H9 (cell line): ENCODE data around the gene SNCA. TPM values are rescaled to one million over a fixed set of nuclear protein-coding genes. Genes with fewer than 3 reads are reported as not detected.

Source experiments
- DNase-seq: peaks from one replicate; pipeline ENCODE4 v3.0.0-alpha.2; 2017
- H2AFZ ChIP-seq: one replicate; pipeline ENCODE4 v1.6.1; 2013; ENCODE audit warnings: mild to moderate bottlenecking, low read length, control low read depth, moderate library complexity
- H2AK5ac ChIP-seq: 2 replicates; pipeline ENCODE4 v1.6.1; 2013; ENCODE audit warnings: low read length, control low read depth, mixed read lengths; ENCODE audit not compliant: insufficient read length
- H2BK120ac ChIP-seq: one replicate; pipeline ENCODE4 v1.6.1; 2013; ENCODE audit warnings: low read depth, mild to moderate bottlenecking, low read length, control low read depth, inconsistent platforms; ENCODE audit not compliant: poor library complexity, severe bottlenecking
- H2BK12ac ChIP-seq: 2 replicates; pipeline ENCODE4 v1.6.1; 2013; ENCODE audit warnings: low read length, control low read depth, mixed read lengths, low read depth; ENCODE audit not compliant: insufficient read length
- H2BK15ac ChIP-seq: 2 replicates; pipeline ENCODE4 v1.6.1; 2013; ENCODE audit warnings: low read depth, low read length, control low read depth
- H2BK20ac ChIP-seq: one replicate; pipeline ENCODE4 v1.6.1; 2013; ENCODE audit warnings: low read depth, mild to moderate bottlenecking, low read length, control low read depth, inconsistent platforms; ENCODE audit not compliant: poor library complexity, severe bottlenecking
- H2BK5ac ChIP-seq: 2 replicates; pipeline ENCODE4 v1.6.1; 2013; ENCODE audit warnings: low read length, control low read depth, mixed read lengths; ENCODE audit not compliant: insufficient read length
- H3K14ac ChIP-seq: 2 replicates; pipeline ENCODE4 v1.6.1; 2013; ENCODE audit warnings: low read length, control low read depth; ENCODE audit not compliant: insufficient read depth
- H3K18ac ChIP-seq: 2 replicates; pipeline ENCODE4 v1.6.1; 2013; ENCODE audit warnings: low read depth, mild to moderate bottlenecking, mixed read lengths, low read length, control low read depth; ENCODE audit not compliant: insufficient read length
- H3K23ac ChIP-seq: 2 replicates; pipeline ENCODE4 v1.6.1; 2013; ENCODE audit warnings: low read length, control low read depth, mixed read lengths, low read depth; ENCODE audit not compliant: insufficient read length
- H3K23me2 ChIP-seq: 2 replicates; pipeline ENCODE4 v1.6.1; 2013; ENCODE audit warnings: low read depth, mild to moderate bottlenecking, mixed read lengths, low read length, control low read depth; ENCODE audit not compliant: insufficient read length, poor library complexity, severe bottlenecking
- H3K27ac ChIP-seq: 2 replicates; pipeline ENCODE4 v1.5.1; 2013; ENCODE audit warnings: low read length, control low read depth, mixed read lengths, low read depth; ENCODE audit not compliant: insufficient read length
- H3K27me3 ChIP-seq: 2 replicates; pipeline ENCODE4 v1.6.1; 2013; ENCODE audit warnings: low read length, control low read depth, inconsistent platforms; ENCODE audit not compliant: insufficient read depth
- H3K4ac ChIP-seq: 2 replicates; pipeline ENCODE4 v1.6.1; 2013; ENCODE audit warnings: low read depth, mild to moderate bottlenecking, control low read depth, inconsistent platforms, low read length, moderate library complexity
- H3K4me1 ChIP-seq: 2 replicates; pipeline ENCODE4 v1.6.1; 2013; ENCODE audit warnings: low read length, control low read depth, inconsistent platforms; ENCODE audit not compliant: insufficient read depth
- H3K4me2 ChIP-seq: 2 replicates; pipeline ENCODE4 v1.6.1; 2013; ENCODE audit warnings: low read length, control low read depth, mixed read lengths; ENCODE audit not compliant: insufficient read length, insufficient read depth
- H3K56ac ChIP-seq: 2 replicates; pipeline ENCODE4 v1.6.1; 2013; ENCODE audit warnings: low read depth, mild to moderate bottlenecking, mixed read lengths, low read length, control low read depth; ENCODE audit not compliant: insufficient read length
- H3K79me1 ChIP-seq: 2 replicates; pipeline ENCODE4 v1.6.1; 2013; ENCODE audit warnings: low read depth, mild to moderate bottlenecking, moderate library complexity, low read length, control low read depth, inconsistent platforms; ENCODE audit not compliant: insufficient read depth, poor library complexity, severe bottlenecking
- H3K79me2 ChIP-seq: 2 replicates; pipeline ENCODE4 v1.6.1; 2013; ENCODE audit warnings: low read length, control low read depth, inconsistent platforms; ENCODE audit not compliant: insufficient read depth
- H3K9ac ChIP-seq: 2 replicates; pipeline ENCODE4 v1.6.1; 2013; ENCODE audit warnings: low read length, control low read depth, mixed read lengths; ENCODE audit not compliant: insufficient read length; ENCODE audit errors: extremely low read depth
- H3K9me3 ChIP-seq: one replicate; pipeline ENCODE4 v1.6.1; 2013; ENCODE audit warnings: low read depth, low read length, inconsistent platforms; ENCODE audit not compliant: control insufficient read depth
- H3T11ph ChIP-seq: one replicate; pipeline ENCODE4 v1.6.1; 2013; ENCODE audit warnings: mild to moderate bottlenecking, low read length, control low read depth, inconsistent platforms
- H4K20me1 ChIP-seq: one replicate; pipeline ENCODE4 v1.6.1; 2013; ENCODE audit not compliant: control insufficient read depth, insufficient read length, insufficient read depth
- H4K5ac ChIP-seq: 2 replicates; pipeline ENCODE4 v1.6.1; 2013; ENCODE audit warnings: low read depth, mild to moderate bottlenecking, mixed read lengths, low read length, control low read depth; ENCODE audit not compliant: insufficient read length
- H4K8ac ChIP-seq: replicated peaks from 2 replicates; pipeline ENCODE4 v1.6.1; 2013; ENCODE audit warnings: low read length, control low read depth, mixed read lengths, low read depth; ENCODE audit not compliant: insufficient read length
- H4K91ac ChIP-seq: 2 replicates; pipeline ENCODE4 v1.6.1; 2013; ENCODE audit warnings: low read depth, mild to moderate bottlenecking, moderate library complexity, mixed read lengths, low read length, control low read depth; ENCODE audit not compliant: insufficient read length
- H3K27ac Mint-ChIP-seq, 3 experiments: 2 replicates in 2 of 3; 3 replicates in 1 of 3; pipeline ENCODE4 v1.8.0; 2020 to 2021; ENCODE audit warnings: mixed read lengths in 3 of 3, mild to moderate bottlenecking in 1 of 3, moderate library complexity in 1 of 3
- H3K27me3 Mint-ChIP-seq: 2 replicates; pipeline ENCODE4 v1.8.0; 2021; ENCODE audit warnings: low read depth, mild to moderate bottlenecking, moderate library complexity, mixed read lengths
- H3K36me3 Mint-ChIP-seq, 3 experiments: 2 replicates in 2 of 3; 3 replicates in 1 of 3; pipeline ENCODE4 v1.8.0; 2020 to 2021; ENCODE audit warnings: low read depth in 3 of 3, mixed read lengths in 3 of 3; ENCODE audit not compliant: insufficient read depth in 1 of 3
- H3K4me1 Mint-ChIP-seq, 2 experiments: 2 replicates each; pipeline ENCODE4 v1.8.0; 2020; ENCODE audit warnings: mixed read lengths in 2 of 2
- H3K4me3 Mint-ChIP-seq, 2 experiments: 2 replicates in 1 of 2; 3 replicates in 1 of 2; pipeline ENCODE4 v1.8.0; 2020 to 2021; ENCODE audit warnings: mild to moderate bottlenecking in 2 of 2, mixed read lengths in 2 of 2, moderate library complexity in 1 of 2
- H3K9me3 Mint-ChIP-seq, 2 experiments: 2 replicates in 1 of 2; 3 replicates in 1 of 2; pipeline ENCODE4 v1.8.0; 2020; ENCODE audit warnings: mild to moderate bottlenecking in 2 of 2, mixed read lengths in 2 of 2, moderate library complexity in 1 of 2
- WGBS: extraction: QIAGEN DNeasy Blood & Tissue Kit; methylation state at CpG from one replicate; pipeline ENCODE4 v1.1.7; 2013; ENCODE audit warnings: missing lambda C conversion rate, low lambda C conversion rate, mixed read lengths; ENCODE audit not compliant: insufficient read length; ENCODE audit errors: extremely low coverage; 5-methylcytosine and 5-hydroxymethylcytosine counted together
- total RNA-seq: library from RNA; stranded (reverse); gene quantifications from 2 replicates; pipeline ENCODE4 v1.2.1, GENCODE V29; 2021
- TF ChIP-seq, protein P1 (sequence below): fragments of 200-600 bp; sonication (generic); conservative IDR thresholded peaks from 3 replicates; pipeline ENCODE4 v1.8.0; 2021; ENCODE audit warnings: antibody characterized with exemption, mild to moderate bottlenecking

Gene SNCA
- total RNA-seq, 1 experiment from 2014 or later, result 8.5 TPM

DNA sequence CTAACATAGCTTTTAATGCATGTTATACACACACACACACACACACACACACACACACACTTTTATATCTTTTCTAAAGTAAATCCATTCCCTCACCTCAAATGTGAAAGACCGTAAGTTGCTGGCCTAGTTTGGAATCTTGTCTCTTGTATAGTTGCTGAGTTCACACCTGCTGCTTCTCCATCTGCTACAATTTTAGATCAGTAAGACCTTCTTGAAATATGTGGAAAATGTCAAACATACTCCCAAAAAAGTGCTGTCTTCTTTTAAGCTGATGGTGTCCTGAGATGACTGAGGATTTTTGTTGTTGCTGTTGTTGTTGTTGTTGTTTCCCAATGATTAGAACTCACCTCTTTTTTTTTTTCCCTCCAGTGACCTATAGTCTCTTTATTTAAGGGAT is 121.3 kb downstream of the SNCA start:
- Mint-ChIP-seq H3K9me3 (no peaks in the 10 kb centered on the region), H3K4me3 (no peak overlapping the region), H3K4me1 (0 out of 4 replicates have a peak, but pooled peaks cover 0 to 2% of the 10 kb centered on the region in 2 experiments), H3K27ac (no peak overlapping the region), H3K27me3 (no peaks in the 10 kb centered on the region), H3K36me3 (no peaks in the 10 kb centered on the region)
- H3K18ac ChIP-seq, result no peak overlapping the region
- no peak overlapping the region for H3K56ac ChIP-seq
- no peak overlapping the region for H4K8ac ChIP-seq
- no peaks in the 10 kb centered on the region; the same call in 1 of the 2 replicates for H3K4me1 ChIP-seq
- H3K4ac ChIP-seq, result no peak overlapping the region
- no peak overlapping the region for H4K91ac ChIP-seq
- no peaks in the 10 kb centered on the region for H4K20me1 ChIP-seq
- H3K27ac ChIP-seq, result no peak overlapping the region
- DNase-seq, result no peak
- H3K79me2 ChIP-seq, result no peaks in the 10 kb centered on the region
- no peak overlapping the region for H2BK5ac ChIP-seq
- no peaks in the 10 kb centered on the region for H3K23me2 ChIP-seq
- no peak overlapping the region for H3K4me2 ChIP-seq
- H3K27me3 ChIP-seq, result no peaks in the 10 kb centered on the region
- no peak overlapping the region for H3K9ac ChIP-seq
- H2AK5ac ChIP-seq, result no peak overlapping the region
- no peak overlapping the region for H2BK12ac ChIP-seq
- no peak overlapping the region for H3K14ac ChIP-seq
- H2BK15ac ChIP-seq, result no peak overlapping the region
- no peak overlapping the region for H3T11ph ChIP-seq
- no peaks in the 10 kb centered on the region for H3K9me3 ChIP-seq
- WGBS, result no CpG with 5 or more reads among the region's 1 CpG
- H3K79me1 ChIP-seq, result no peaks in the 10 kb centered on the region
- no peak overlapping the region for H2BK20ac ChIP-seq
- TF ChIP-seq, protein P1, sequence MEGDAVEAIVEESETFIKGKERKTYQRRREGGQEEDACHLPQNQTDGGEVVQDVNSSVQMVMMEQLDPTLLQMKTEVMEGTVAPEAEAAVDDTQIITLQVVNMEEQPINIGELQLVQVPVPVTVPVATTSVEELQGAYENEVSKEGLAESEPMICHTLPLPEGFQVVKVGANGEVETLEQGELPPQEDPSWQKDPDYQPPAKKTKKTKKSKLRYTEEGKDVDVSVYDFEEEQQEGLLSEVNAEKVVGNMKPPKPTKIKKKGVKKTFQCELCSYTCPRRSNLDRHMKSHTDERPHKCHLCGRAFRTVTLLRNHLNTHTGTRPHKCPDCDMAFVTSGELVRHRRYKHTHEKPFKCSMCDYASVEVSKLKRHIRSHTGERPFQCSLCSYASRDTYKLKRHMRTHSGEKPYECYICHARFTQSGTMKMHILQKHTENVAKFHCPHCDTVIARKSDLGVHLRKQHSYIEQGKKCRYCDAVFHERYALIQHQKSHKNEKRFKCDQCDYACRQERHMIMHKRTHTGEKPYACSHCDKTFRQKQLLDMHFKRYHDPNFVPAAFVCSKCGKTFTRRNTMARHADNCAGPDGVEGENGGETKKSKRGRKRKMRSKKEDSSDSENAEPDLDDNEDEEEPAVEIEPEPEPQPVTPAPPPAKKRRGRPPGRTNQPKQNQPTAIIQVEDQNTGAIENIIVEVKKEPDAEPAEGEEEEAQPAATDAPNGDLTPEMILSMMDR, result no peak
- no peak overlapping the region for H4K5ac ChIP-seq
- no peak overlapping the region for H2AFZ ChIP-seq
- H2BK120ac ChIP-seq, result no peak overlapping the region
- H3K23ac ChIP-seq, result no peak overlapping the region
